HG03354 (cell line): Measurements from ENCODE around the gene SKIDA1.

ENCODE experiments used
- ATAC-seq: cut with Tn5 transposase; IDR thresholded peaks from one replicate; pipeline ENCODE4 v1.9.1; 2021; ENCODE audit warnings: mild to moderate bottlenecking; ENCODE audit not compliant: unreplicated experiment, poor library complexity, severe bottlenecking

The SKIDA1 gene

GRCh38 chr10:21530168-21530567 is 4.7 kb upstream of the SKIDA1 start:
- no peak for ATAC-seq

- ATAC-seq: no peak
Measured at GRCh38 chr10:21529032-21529910, 3.8 kb upstream of the SKIDA1 start.

DNA sequence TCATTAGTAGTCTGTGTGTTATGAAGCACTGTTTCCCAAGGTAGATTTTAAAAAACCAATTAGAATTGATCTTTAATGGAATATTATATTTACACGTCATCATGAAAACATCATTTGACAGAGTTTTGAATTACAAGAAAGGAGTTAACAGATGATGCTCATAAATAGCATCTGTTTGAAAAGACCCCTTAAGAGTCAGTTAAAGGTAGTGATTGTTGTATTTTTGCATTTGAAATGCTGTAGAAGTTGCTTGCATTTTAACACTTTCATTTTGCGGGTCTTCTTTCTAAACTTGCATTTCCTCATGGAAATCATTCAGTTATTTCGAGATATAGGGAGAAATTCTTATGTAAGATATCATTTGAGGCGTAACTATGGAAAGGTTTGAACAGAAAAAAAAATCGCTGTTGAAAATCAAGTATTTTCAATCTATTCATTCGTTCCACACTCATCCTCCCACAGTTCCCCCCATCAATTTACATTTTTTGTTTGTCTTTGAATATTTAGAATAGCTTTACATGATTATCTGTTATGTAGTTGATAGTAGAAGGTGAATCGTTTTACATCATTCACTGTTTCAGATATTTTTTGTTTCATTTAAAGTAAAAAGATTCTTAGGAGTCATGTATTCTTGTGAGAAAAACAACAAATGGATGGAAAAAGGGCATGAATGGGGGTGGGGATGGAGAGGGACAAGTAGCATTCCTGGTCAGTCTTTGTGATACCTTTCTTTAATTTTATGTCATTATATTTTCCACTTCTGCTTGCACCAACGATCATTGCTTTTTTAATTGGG is 3.0 kb upstream of the SKIDA1 start:
- ATAC-seq: no peak

DNA sequence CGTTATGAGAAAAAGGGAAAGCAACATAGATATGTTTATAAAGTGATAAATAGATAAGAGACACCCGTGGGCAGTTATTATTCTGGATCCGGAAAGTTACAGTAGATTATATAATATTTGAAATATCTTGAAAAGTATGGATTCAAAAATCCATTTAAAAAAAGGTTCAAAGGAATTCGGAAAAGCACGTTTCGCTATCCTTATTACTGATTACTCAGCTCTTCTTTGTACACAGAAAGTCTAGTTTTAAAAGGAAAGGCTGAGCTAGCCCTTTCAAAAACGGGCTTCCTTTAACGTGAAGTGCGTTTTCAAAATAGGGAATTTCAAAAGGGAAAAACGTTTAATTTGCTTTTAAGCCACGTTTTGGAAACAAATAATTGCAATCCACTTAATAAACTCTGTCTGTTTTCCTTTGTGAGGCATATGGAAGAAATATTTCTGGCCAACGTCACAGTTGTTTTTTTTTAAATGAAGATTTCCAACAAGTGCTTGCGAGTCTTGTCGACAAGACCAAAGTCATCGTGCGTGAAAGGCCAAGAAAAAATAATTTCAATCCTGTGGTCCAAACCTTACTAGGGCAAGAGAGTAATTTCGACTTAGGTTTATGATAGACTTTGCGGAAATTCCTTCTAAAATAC is 2.2 kb upstream of the SKIDA1 start:
- ATAC-seq: no peak

- peak; percentile 33 for ATAC-seq
Measured at GRCh38 chr10:21526860-21527597, 1.5 kb upstream of the SKIDA1 start.

GRCh38 chr10:21526188-21526859 is 842 bp upstream of the SKIDA1 start:
- ATAC-seq: peak; percentile 40

- ATAC-seq: no peak
Measured at GRCh38 chr10:21524526-21525366, 736 bp downstream of the SKIDA1 start.

GRCh38 chr10:21524131-21524525 is 1.4 kb downstream of the SKIDA1 start:
- ATAC-seq: no peak

- ATAC-seq: no peak
Measured at GRCh38 chr10:21523557-21524008, 1.9 kb downstream of the SKIDA1 start.

- ATAC-seq: no peak
Measured at GRCh38 chr10:21522631-21523406, 2.7 kb downstream of the SKIDA1 start.

DNA sequence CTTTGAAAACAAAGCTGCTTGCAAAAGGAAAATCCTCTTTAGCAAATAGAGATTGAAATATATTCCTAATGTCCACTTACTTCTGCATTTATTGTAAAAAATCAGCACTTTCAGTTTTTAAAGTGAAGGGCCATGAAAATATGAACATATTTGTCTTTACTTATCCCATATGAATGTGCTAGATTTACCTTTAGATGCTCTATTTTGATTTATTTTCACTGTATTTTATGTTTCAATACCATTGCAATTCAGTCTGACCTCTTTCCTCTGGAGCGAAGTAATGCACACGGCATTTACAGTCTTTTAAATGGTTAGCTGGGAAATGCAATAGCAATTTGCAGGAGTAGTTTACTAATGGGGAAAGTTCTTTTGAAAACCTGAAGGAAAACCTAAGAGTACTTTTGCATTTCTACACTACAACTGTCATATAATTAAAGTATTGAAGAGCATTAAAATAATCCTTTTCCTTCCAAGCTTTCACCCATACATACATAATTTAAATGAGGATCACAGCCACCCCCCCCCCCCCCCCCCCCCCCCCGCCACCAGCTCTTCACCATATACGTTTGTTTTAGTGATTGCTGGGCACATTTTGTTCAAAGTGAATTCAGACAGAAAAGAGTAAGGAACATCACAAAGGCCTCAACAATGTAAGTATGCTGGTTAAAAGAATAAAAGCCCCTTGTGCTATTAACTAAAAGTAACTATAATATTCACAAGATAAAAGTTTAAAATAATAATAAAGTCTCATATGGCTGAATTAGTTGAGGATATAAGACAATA is 3.5 kb downstream of the SKIDA1 start:
- no peak for ATAC-seq

GRCh38 chr10:21520949-21521348 is 4.5 kb downstream of the SKIDA1 start:
- no peak for ATAC-seq

DNA sequence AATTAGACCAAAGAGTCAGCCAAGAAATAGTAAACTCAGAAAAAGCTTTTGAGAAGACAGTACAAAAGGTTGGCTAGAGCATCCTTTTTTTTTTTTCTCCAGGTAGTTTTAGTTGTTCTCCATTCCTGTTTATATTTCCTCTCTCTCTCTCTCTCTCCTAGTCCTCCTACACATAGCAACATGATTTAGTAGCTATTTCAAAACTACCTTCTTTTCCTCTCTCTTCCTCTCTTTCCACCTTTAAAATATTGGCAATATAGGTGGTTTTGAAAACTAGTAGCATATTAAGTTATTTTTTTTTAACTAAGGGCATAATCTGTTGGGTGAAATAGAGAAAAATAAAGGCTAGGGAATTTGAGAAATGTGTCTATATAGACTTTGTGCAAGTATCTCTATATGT is 5.0 kb downstream of the SKIDA1 start:
- no peak for ATAC-seq

DNA sequence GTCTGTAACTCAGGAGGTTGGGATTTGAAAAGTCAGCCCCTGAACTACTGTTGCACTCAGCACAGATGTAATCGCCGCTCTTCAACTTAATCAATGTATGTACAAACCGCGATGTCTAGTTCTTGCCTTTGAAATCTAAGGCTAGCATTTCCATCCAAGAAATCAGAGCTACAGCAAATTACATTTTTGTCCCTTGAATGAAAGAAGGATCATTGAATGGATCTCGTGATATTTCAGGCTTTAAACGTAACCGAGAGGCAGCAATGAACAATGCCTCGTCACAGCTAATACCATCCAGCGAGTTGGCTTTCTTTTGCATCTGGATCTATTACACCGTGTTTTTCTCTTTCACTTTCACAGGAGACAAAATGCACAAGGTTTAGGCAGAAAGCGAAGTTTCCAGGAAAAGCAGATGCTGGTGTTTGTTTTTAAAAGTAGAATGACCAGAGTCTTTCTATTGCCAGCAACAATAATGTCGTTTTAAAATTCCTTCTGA is 5.5 kb downstream of the SKIDA1 start:
- peak; percentile 53 for ATAC-seq

DNA sequence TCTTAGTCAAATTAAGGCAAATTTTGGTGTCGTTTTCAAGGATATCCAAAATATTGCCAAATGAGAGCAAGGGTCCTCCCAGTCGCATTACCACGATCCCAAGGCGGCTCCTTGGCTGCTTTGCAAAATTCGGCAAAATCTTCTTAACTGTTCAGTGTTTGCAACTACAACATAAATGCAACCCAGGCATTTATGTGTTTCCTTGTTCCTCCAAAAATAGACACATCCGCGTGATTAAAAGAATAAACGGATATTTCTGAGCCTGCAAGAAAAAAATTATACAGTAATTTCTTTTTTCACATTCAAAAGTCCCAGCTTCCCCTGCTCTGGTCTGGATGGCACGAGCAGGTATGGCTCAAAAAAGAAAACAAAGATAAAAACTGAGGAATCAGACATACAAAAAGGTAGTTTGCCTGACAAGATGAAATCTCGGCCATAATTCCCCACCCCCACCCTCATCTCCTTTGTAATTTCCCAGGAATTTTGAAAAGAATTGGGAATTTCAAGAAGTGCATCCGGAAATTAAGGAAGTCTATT is 6.0 kb downstream of the SKIDA1 start:
- no peak for ATAC-seq

DNA sequence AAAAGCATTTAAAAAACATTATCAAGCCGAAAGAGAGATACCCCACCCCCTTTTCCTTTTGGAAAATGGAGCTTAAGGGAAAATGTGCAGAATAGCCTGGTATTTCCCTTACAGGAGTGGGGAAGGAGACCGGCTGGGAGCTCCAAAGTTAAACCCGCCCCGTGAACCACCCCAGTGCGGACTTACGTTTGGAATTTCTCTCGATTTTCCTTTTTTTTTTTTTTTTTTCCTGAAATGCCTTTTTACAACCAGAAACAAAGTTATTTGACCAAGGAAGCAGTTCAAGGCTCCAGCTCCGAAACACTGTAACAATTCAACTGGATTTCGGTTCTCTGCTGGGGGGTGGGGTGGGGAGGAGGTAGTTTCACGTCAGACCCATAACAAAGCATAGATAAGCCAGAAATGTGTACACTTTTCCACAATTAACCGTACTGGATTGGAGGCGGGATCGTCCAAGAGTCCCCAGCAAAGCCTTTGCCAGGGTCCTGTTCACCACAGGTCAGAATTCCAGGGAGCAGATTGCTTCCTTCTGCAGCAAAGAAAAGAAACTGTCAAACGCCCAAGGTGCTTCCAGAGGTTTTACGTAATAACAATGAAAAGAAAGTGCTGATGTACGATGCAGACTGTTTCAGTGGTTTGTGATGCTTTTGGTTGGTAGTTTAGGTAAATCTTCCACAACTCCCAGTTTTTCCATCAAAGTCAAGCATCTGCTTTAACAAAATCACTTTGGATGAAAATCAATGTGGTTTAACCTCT is 6.7 kb downstream of the SKIDA1 start:
- ATAC-seq: no peak
